K562 (cell line): ENCODE data around the gene CCDC136. TPM values are rescaled to one million over a fixed set of nuclear protein-coding genes. Genes with fewer than 3 reads are reported as not detected.

Source experiments
- BACH1 ChIP-seq: fragments of 200-800 bp; sonication (Bioruptor generic); IDR thresholded peaks from 2 replicates; pipeline ENCODE4 v1.6.1; 2016; ENCODE audit warnings: missing genetic modification characterization, missing compliant biosample characterization
- CBX3 ChIP-seq, 2 experiments: IDR thresholded peaks; 1 replicate in 1 of 2; 2 replicates in 1 of 2; pipeline ENCODE4 v1.6.1; 2012; ENCODE audit warnings: inconsistent platforms in 2 of 2, low read length in 2 of 2, borderline replicate concordance in 1 of 2, control low read depth in 1 of 2
- CCAR2 ChIP-seq: fragments of 200-400 bp; formaldehyde crosslinking; IDR thresholded peaks from 2 replicates; pipeline ENCODE4 v1.6.1; 2017; ENCODE audit warnings: mild to moderate bottlenecking, low read depth, low read length
- EGR1 ChIP-seq: fragments of 450-650 bp; conservative IDR thresholded peaks from 2 replicates; pipeline ENCODE4 v1.6.1; 2017; ENCODE audit warnings: mild to moderate bottlenecking
- HNRNPLL ChIP-seq: fragments of 200-400 bp; formaldehyde crosslinking; IDR thresholded peaks from 2 replicates; pipeline ENCODE4 v1.6.1; 2017; ENCODE audit warnings: low read length, low read depth, mild to moderate bottlenecking; ENCODE audit not compliant: poor library complexity, severe bottlenecking
- KAT7 ChIP-seq: sonication (generic); formaldehyde crosslinking; IDR thresholded peaks from 2 replicates; pipeline ENCODE4 v1.8.0; 2022; ENCODE audit warnings: missing genetic modification reagents, mild to moderate bottlenecking, borderline replicate concordance
- KDM1A ChIP-seq, 2 experiments: fragments of 450-650 bp; IDR thresholded peaks; 2 replicates each; pipeline ENCODE4 v1.6.1; 2016; ENCODE audit warnings: mild to moderate bottlenecking in 2 of 2
- KLF16 ChIP-seq: IDR thresholded peaks from 2 replicates; pipeline ENCODE4 v1.6.1; 2016; ENCODE audit warnings: antibody characterized with exemption
- NCOR1 ChIP-seq: fragments of 450-650 bp; IDR thresholded peaks from 2 replicates; pipeline ENCODE4 v1.6.1; 2016; ENCODE audit warnings: mild to moderate bottlenecking, moderate library complexity
- NR4A1 ChIP-seq, 2 experiments: fragments of 250-450 bp in 1 of 2; fragments of 450-650 bp in 1 of 2; sonication (Bioruptor Pico) in 1 of 2; IDR thresholded peaks; 2 replicates each; pipeline versions ENCODE4 v1.4.0 to v1.6.1; 2016 to 2020; ENCODE audit warnings: mild to moderate bottlenecking in 2 of 2, missing compliant biosample characterization in 1 of 2, missing genetic modification characterization in 1 of 2, moderate library complexity in 1 of 2
- RBFOX2 ChIP-seq: fragments of 200-400 bp; formaldehyde crosslinking; IDR thresholded peaks from 2 replicates; pipeline ENCODE4 v1.6.1; 2017; ENCODE audit warnings: low read depth, mild to moderate bottlenecking, low read length, moderate library complexity
- RCOR1 ChIP-seq, 2 experiments: IDR thresholded peaks; 2 replicates each; pipeline ENCODE4 v1.6.1; 2012; ENCODE audit warnings: low read depth in 2 of 2, low read length in 2 of 2, borderline replicate concordance in 1 of 2, improper control_type of control experiment in 1 of 2
- SLC30A9 ChIP-seq: fragments of 250-450 bp; sonication (Bioruptor Pico); IDR thresholded peaks from 2 replicates; pipeline ENCODE4 v1.8.0; 2022; ENCODE audit warnings: mild to moderate bottlenecking, moderate library complexity
- SMARCB1 ChIP-seq: IDR thresholded peaks from 2 replicates; pipeline ENCODE4 v1.6.1; 2011; ENCODE audit warnings: improper control_type of control experiment, low read depth; ENCODE audit not compliant: insufficient read length
- SPI1 ChIP-seq: IDR thresholded peaks from 2 replicates; pipeline ENCODE4 v1.6.1; 2011; ENCODE audit warnings: low read depth, low read length, control low read depth, borderline replicate concordance
- TAF15 ChIP-seq: fragments of 200-400 bp; formaldehyde crosslinking; IDR thresholded peaks from 2 replicates; pipeline ENCODE4 v1.6.1; 2017; ENCODE audit warnings: mild to moderate bottlenecking, low read depth, low read length, moderate library complexity
- TCF7L2 ChIP-seq: fragments of 150-350 bp; IDR thresholded peaks from 2 replicates; pipeline ENCODE4 v1.6.1; 2016; ENCODE audit warnings: low read depth, mild to moderate bottlenecking, low read length, moderate library complexity
- ZBED1 ChIP-seq: IDR thresholded peaks from 2 replicates; pipeline ENCODE4 v1.6.1; 2014
- ZBTB1 ChIP-seq: sonication (generic); formaldehyde crosslinking; IDR thresholded peaks from 2 replicates; pipeline ENCODE4 v1.8.1; 2023; ENCODE audit warnings: missing genetic modification reagents, low read depth, mild to moderate bottlenecking, borderline replicate concordance
- ZNF24 ChIP-seq: fragments of 450-650 bp; IDR thresholded peaks from 2 replicates; pipeline ENCODE4 v1.6.1; 2016
- ZNF740 ChIP-seq, 3 experiments: fragments of 200-800 bp in 1 of 3; sonication (Bioruptor generic) in 1 of 3; sonication (generic) in 1 of 3; formaldehyde crosslinking in 1 of 3; IDR thresholded peaks; 2 replicates each; pipeline versions ENCODE4 v1.6.1 to v1.8.0; 2016 to 2022; ENCODE audit warnings: mild to moderate bottlenecking in 2 of 3, missing compliant biosample characterization in 2 of 3, missing genetic modification characterization in 2 of 3, missing genetic modification reagents in 1 of 3
- polyA plus RNA-seq, 8 experiments: library from polyadenylated mRNA; depleted of rRNA in 4 of 8; stranded (reverse) in 5 of 8; unstranded in 3 of 8; fragments of >200 nt; fragmentation: Nextera tagmentation in 2 of 8; fragmentation: Illumina TruSeq in 1 of 8; extraction: Ambion mirVana in 2 of 8; extraction: Trizol in 1 of 8; gene quantifications; 2 replicates each; pipeline versions ENCODE4 v1.2.1 to v1.2.3, GENCODE V29; 2011 to 2014; ENCODE audit warnings: inconsistent platforms in 1 of 8, missing spikeins in 1 of 8
- total RNA-seq, 7 experiments: library from RNA; depleted of rRNA in 6 of 7; stranded (reverse); fragments of >200 nt in 6 of 7; fragmentation: Illumina TruSeq in 2 of 7; extraction: Trizol in 2 of 7; gene quantifications; 2 replicates each; pipeline versions ENCODE4 v1.2.1 to v1.2.3, GENCODE V29; 2011 to 2021; ENCODE audit warnings: low replicate concordance in 1 of 7
- TF ChIP-seq, protein P1 (sequence below), 2 experiments: fragments of 450-650 bp; IDR thresholded peaks; 2 replicates each; pipeline ENCODE4 v1.6.1; 2016
- TF ChIP-seq, protein P2 (sequence below): sonication (generic); formaldehyde crosslinking; IDR thresholded peaks from 2 replicates; pipeline ENCODE4 v1.8.0; 2022; ENCODE audit warnings: mild to moderate bottlenecking, missing genetic modification reagents

CCDC136 gene
- total and polyA plus RNA-seq, 9 of the 15 experiments (the other 6 are each of a cell fraction or from before 2014, with no cell fraction given): 2.4 to 40.8 (median 26.5) TPM

DNA sequence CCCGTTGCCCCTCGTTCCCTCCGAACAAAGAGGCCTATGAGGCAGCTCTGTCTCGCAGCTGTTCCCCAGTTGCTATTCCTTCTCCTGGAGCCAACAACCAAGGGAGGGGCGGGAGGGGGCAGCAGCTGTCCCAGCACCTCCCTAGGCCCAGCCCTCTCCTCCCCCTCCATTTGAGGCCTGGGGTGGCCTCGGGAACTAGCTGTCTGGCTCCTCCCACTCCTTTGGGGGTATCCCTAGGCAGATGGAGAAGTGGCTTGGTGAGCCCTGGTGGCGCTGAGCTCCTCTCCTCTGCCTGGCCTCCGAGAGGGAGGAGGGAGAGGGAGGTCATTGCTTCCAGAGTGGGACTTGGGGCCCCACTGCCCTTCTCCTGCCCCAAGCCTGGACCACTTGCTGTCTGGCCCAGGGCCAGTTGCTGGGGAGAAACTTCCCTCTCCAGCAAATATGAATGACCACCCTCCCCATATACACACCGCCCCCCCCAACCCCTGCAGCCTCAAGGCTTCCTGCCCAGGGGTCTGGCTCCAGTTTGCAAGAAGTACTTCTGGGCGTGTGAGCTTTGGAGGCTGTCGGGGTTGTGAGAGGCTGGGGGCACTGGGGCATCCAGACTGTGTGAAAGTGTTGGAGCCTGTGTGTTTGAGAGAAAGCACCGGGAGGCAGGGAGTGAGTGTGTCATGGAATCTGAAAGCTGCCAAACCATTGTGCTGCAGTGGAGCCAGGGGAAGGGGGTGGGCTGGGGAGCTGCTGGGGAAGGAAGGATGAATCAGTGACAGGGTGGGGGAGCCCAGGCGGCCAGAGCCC is 41.6 kb downstream of the CCDC136 start (continued):
- TF ChIP-seq HNRNPLL (peak; percentile 15), KDM1A (IDR thresholded peaks at IDR 0.05) (no peak), ZBED1 (no peak), ZBTB1 (0 out of 2 replicates have a peak, but pooled peaks have one; percentile 40), BACH1 (tag) (no peak), ZNF740 (CRISPR knock-in tag; IDR thresholded peaks at IDR 0.05) (peak; percentile 87), ZNF740 (tag; IDR thresholded peaks at IDR 0.05) (peak in 1 of 2 experiments; percentile 55; a peak in 1 of 4 replicates), NR4A1 (CRISPR knock-in tag; IDR thresholded peaks at IDR 0.05) (no peak), NR4A1 (tag; IDR thresholded peaks at IDR 0.05) (no peak), EGR1 (peak; percentile 48; the same call in 1 of the 2 replicates), SLC30A9 (CRISPR knock-in tag) (no peak), CCAR2 (no peak), ZNF24 (no peak), RBFOX2 (peak; percentile 0; the same call in 1 of the 2 replicates), SPI1 (peak; percentile 36; the same call in 1 of the 2 replicates), KAT7 (CRISPR knock-in tag) (peak; percentile 54; the same call in 1 of the 2 replicates), NCOR1 (0 out of 2 replicates have a peak, but pooled peaks have one; percentile 18), RCOR1 (IDR thresholded peaks at IDR 0.05; ENCODE audit: borderline replicate concordance in 1 of 2, low read depth in 2 of 2, low read length in 2 of 2) (peak in 1 of 2 experiments; percentile 57; a peak in 2 of 4 replicates), TCF7L2 (no peak), TAF15 (no peak), SMARCB1 (peak; percentile 7), CBX3 (IDR thresholded peaks at IDR 0.05; ENCODE audit: borderline replicate concordance in 1 of 2, low read length in 2 of 2) (peak in 1 of 2 experiments; percentile 19; a peak in 1 of 3 replicates), KLF16 (no peak)
- TF ChIP-seq, protein P1, sequence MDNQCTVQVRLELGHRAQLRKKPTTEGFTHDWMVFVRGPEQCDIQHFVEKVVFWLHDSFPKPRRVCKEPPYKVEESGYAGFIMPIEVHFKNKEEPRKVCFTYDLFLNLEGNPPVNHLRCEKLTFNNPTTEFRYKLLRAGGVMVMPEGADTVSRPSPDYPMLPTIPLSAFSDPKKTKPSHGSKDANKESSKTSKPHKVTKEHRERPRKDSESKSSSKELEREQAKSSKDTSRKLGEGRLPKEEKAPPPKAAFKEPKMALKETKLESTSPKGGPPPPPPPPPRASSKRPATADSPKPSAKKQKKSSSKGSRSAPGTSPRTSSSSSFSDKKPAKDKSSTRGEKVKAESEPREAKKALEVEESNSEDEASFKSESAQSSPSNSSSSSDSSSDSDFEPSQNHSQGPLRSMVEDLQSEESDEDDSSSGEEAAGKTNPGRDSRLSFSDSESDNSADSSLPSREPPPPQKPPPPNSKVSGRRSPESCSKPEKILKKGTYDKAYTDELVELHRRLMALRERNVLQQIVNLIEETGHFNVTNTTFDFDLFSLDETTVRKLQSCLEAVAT (IDR thresholded peaks at IDR 0.05): 0 out of 4 replicates have a peak, but pooled peaks of 1 of the 2 experiments have one; percentile 8
- TF ChIP-seq, protein P2, sequence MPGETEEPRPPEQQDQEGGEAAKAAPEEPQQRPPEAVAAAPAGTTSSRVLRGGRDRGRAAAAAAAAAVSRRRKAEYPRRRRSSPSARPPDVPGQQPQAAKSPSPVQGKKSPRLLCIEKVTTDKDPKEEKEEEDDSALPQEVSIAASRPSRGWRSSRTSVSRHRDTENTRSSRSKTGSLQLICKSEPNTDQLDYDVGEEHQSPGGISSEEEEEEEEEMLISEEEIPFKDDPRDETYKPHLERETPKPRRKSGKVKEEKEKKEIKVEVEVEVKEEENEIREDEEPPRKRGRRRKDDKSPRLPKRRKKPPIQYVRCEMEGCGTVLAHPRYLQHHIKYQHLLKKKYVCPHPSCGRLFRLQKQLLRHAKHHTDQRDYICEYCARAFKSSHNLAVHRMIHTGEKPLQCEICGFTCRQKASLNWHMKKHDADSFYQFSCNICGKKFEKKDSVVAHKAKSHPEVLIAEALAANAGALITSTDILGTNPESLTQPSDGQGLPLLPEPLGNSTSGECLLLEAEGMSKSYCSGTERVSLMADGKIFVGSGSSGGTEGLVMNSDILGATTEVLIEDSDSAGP (CRISPR knock-in tag): no peak
